Astrocyte of the cerebellum (primary cell): ENCODE results near the gene SLC6A3.

Experiments used
- DNase-seq: peaks from one replicate; pipeline ENCODE4 v3.0.0-alpha.2; 2011; ENCODE audit warnings: low read depth
- H3K4me3 ChIP-seq: 2 replicates; pipeline ENCODE4 v1.5.1; 2011; ENCODE audit warnings: mild to moderate bottlenecking, low read depth, low read length, moderate library complexity
- CTCF ChIP-seq: IDR thresholded peaks from 2 replicates; pipeline ENCODE4 v1.5.1; 2012; ENCODE audit warnings: low read length, low read depth, moderate library complexity, mild to moderate bottlenecking; ENCODE audit errors: missing control alignments
- in situ Hi-C: cut with HindIII; loops from 2 replicates; pipeline ENCODE4 v1.10.0; 2017; ENCODE audit warnings: low sequenced_read_pairs

Gene SLC6A3

GRCh38 chr5:1356873-1357787 lies 88.1 kb downstream of the SLC6A3 start:
- TF ChIP-seq CTCF = no peak
- DNase-seq = no peak
- in situ Hi-C loops = no loop called here
- H3K4me3 ChIP-seq = no peak overlapping the region

GRCh38 chr5:1354576-1354975 lies 90.7 kb downstream of the SLC6A3 start:
- in situ Hi-C loops = no loop called here
- TF ChIP-seq CTCF = no peak
- H3K4me3 ChIP-seq = no peak overlapping the region
- DNase-seq = no peak

- no peak for TF ChIP-seq CTCF
- in situ Hi-C loops = no loop called here
- no peak overlapping the region for H3K4me3 ChIP-seq
- DNase-seq = no peak
Observed at GRCh38 chr5:1352231-1353219, 92.7 kb downstream of the SLC6A3 start.

GRCh38 chr5:1351156-1351555 lies 94.1 kb downstream of the SLC6A3 start:
- in situ Hi-C loops = no loop called here
- H3K4me3 ChIP-seq = no peak overlapping the region
- no peak for TF ChIP-seq CTCF
- DNase-seq = no peak

- no peak for DNase-seq
- no peak for TF ChIP-seq CTCF
- in situ Hi-C loops = no loop called here
- H3K4me3 ChIP-seq = no peak overlapping the region
Observed at GRCh38 chr5:1349246-1349645, 96.0 kb downstream of the SLC6A3 start.

GRCh38 chr5:1348986-1349245 lies 96.3 kb downstream of the SLC6A3 start:
- H3K4me3 ChIP-seq = no peak overlapping the region
- in situ Hi-C loops = no loop called here
- TF ChIP-seq CTCF = no peak
- DNase-seq = no peak
